ENCODE results near the gene CPEB2.

The CPEB2 gene

GRCh38 chr4:15118292-15118691 is 116.0 kb downstream of the CPEB2 start:
- no peak for DNase-seq (ENCODE audit: low read depth)

All from stimulated activated CD8-positive, alpha-beta memory T cell treated with anti-CD3 and anti-CD28 coated beads, Interleukin-12 subunit alpha, Interleukin-12 subunit beta, amount 100 ng/mL, for 1 hour (primary cell).